DND-41 (cell line): ENCODE results near the gene POC1A.

Experiments used
- ATAC-seq: fragments of 200-7000 bp; cut with Tn5 transposase; 3 replicates; pipeline ENCODE4 v1.9.1; 2021; ENCODE audit warnings: low read depth; ENCODE audit not compliant: insufficient read depth
- DNase-seq: peaks from one replicate; pipeline ENCODE4 v3.0.0-alpha.2; 2020
- H2AFZ ChIP-seq: 2 replicates; pipeline ENCODE4 v1.6.0; 2012; ENCODE audit warnings: low read depth, low read length
- H3K27ac ChIP-seq: 2 replicates; pipeline ENCODE4 v1.5.1; 2012; ENCODE audit warnings: low read length, inconsistent platforms
- H3K27me3 ChIP-seq: fragments of 200-600 bp; sonication (generic); 2 replicates; pipeline ENCODE4 v1.6.0; 2012; ENCODE audit warnings: low read length, mild to moderate bottlenecking, inconsistent platforms; ENCODE audit not compliant: insufficient read depth, poor library complexity
- H3K36me3 ChIP-seq: 2 replicates; pipeline ENCODE4 v1.5.1; 2012; ENCODE audit warnings: low read length, inconsistent platforms; ENCODE audit not compliant: insufficient read depth
- H3K4me1 ChIP-seq: 2 replicates; pipeline ENCODE4 v1.5.1; 2012; ENCODE audit warnings: mild to moderate bottlenecking, low read length; ENCODE audit not compliant: insufficient read depth
- H3K4me2 ChIP-seq: 2 replicates; pipeline ENCODE4 v1.6.0; 2012; ENCODE audit warnings: mild to moderate bottlenecking, moderate library complexity, low read length, inconsistent platforms; ENCODE audit not compliant: insufficient read depth
- H3K4me3 ChIP-seq, 2 experiments: fragments of 200-600 bp in 1 of 2; shearing (Covaris generic) in 1 of 2; 2 replicates each; pipeline ENCODE4 v1.5.1; 2012 to 2016; ENCODE audit warnings: inconsistent platforms in 2 of 2, low read length in 2 of 2, mild to moderate bottlenecking in 2 of 2, low read depth in 1 of 2, moderate library complexity in 1 of 2
- H3K79me2 ChIP-seq: 2 replicates; pipeline ENCODE4 v1.6.0; 2012; ENCODE audit warnings: low read length, inconsistent platforms; ENCODE audit not compliant: insufficient read depth
- H3K9ac ChIP-seq: 2 replicates; pipeline ENCODE4 v1.6.0; 2012; ENCODE audit warnings: low read depth, mild to moderate bottlenecking, inconsistent platforms, low read length, moderate library complexity
- H3K9me3 ChIP-seq: 2 replicates; pipeline ENCODE4 v1.5.1; 2012; ENCODE audit warnings: low read length, moderate library complexity, mild to moderate bottlenecking, inconsistent platforms; ENCODE audit not compliant: insufficient read depth, severe bottlenecking
- H4K20me1 ChIP-seq: 2 replicates; pipeline ENCODE4 v1.6.0; 2012; ENCODE audit warnings: low read length; ENCODE audit not compliant: insufficient read depth
- EZH2 ChIP-seq: IDR thresholded peaks from 3 replicates; pipeline ENCODE4 v1.6.1; 2012; ENCODE audit warnings: borderline replicate concordance, low read depth, mild to moderate bottlenecking, moderate library complexity, low read length, inconsistent platforms; ENCODE audit not compliant: severe bottlenecking
- TF ChIP-seq, protein P1 (sequence below): IDR thresholded peaks from 2 replicates; pipeline ENCODE4 v1.5.1; 2012; ENCODE audit warnings: borderline replicate concordance, low read length, moderate library complexity, mild to moderate bottlenecking; ENCODE audit not compliant: poor library complexity, severe bottlenecking; ENCODE audit errors: extremely low read depth

The POC1A gene

DNA sequence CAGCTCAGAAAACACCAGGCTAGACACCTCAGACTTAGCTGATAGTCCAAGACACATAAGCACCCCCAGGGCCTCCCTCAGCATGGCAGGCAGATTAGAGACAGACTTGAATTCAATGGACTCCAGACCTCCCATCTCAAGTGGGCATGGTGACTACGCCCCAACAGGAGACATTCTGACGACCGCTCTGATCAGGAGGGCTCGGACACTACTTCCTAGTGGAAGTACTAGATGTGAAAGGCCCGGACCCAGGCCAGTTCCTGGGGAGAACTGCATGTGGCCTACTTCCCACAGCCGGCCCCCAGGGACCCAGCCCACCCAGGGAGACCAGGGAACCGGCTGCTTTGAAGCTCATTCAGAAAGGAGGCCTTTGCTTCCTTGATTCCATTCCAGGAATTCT lies 16.9 kb downstream of the POC1A start:
- TF ChIP-seq EZH2 = no peak
- TF ChIP-seq, protein P1, sequence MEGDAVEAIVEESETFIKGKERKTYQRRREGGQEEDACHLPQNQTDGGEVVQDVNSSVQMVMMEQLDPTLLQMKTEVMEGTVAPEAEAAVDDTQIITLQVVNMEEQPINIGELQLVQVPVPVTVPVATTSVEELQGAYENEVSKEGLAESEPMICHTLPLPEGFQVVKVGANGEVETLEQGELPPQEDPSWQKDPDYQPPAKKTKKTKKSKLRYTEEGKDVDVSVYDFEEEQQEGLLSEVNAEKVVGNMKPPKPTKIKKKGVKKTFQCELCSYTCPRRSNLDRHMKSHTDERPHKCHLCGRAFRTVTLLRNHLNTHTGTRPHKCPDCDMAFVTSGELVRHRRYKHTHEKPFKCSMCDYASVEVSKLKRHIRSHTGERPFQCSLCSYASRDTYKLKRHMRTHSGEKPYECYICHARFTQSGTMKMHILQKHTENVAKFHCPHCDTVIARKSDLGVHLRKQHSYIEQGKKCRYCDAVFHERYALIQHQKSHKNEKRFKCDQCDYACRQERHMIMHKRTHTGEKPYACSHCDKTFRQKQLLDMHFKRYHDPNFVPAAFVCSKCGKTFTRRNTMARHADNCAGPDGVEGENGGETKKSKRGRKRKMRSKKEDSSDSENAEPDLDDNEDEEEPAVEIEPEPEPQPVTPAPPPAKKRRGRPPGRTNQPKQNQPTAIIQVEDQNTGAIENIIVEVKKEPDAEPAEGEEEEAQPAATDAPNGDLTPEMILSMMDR = no peak
- Histone ChIP-seq H3K4me1 (no peaks in the 10 kb centered on the region), H3K4me3 (no peak overlapping the region), H3K27me3 (no peaks in the 10 kb centered on the region), H2AFZ (no peak overlapping the region), H4K20me1 (peaks cover 30% of the 10 kb centered on the region; the same call in 1 of the 2 replicates), H3K9ac (no peak overlapping the region), H3K4me2 (no peak overlapping the region), H3K36me3 (peaks cover 91% of the 10 kb centered on the region), H3K27ac (no peak overlapping the region), H3K9me3 (no peaks in the 10 kb centered on the region), H3K79me2 (peaks cover 10% of the 10 kb centered on the region; the same call in 1 of the 2 replicates)
- ATAC-seq (no peak), DNase-seq (no peak)

DNA sequence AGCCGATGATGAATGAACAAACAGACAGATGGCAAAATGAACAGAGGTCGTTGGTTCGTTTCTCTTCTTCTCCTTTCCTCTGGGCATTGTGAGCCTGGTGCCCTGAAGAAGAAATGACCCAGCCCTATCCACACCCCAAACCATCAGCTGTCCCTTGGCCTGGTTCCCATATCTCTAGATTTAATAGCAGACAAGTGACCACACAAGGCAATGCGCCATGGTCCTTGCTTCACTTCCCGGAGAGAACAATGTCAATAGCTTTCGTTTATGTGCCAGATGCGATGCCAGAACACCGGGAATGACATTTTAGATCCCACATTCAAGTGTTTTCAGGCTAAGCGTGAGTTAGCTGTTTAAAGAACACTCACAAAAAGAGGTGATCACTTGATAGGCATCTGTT lies 17.7 kb downstream of the POC1A start:
- H3K4me2 ChIP-seq = no peak overlapping the region
- H3K9ac ChIP-seq = no peak overlapping the region; the same call in 1 of the 2 replicates
- no peak overlapping the region for H3K27ac ChIP-seq
- H3K36me3 ChIP-seq = peaks cover 91% of the 10 kb centered on the region
- no peak for ATAC-seq
- no peak for DNase-seq
- H3K79me2 ChIP-seq = peaks cover 11% of the 10 kb centered on the region; the same call in 1 of the 2 replicates
- no peak overlapping the region for H2AFZ ChIP-seq
- H3K27me3 ChIP-seq = no peaks in the 10 kb centered on the region
- no peaks in the 10 kb centered on the region for H3K9me3 ChIP-seq
- H3K4me1 ChIP-seq = no peaks in the 10 kb centered on the region
- peaks cover 26% of the 10 kb centered on the region; the same call in 1 of the 2 replicates for H4K20me1 ChIP-seq
- TF ChIP-seq EZH2 = no peak
- TF ChIP-seq, protein P1 = no peak
- no peak overlapping the region for H3K4me3 ChIP-seq

- H3K4me2 ChIP-seq = no peak overlapping the region
- ATAC-seq = no peak
- H3K36me3 ChIP-seq = peaks cover 89% of the 10 kb centered on the region
- H3K4me3 ChIP-seq = no peak overlapping the region
- H2AFZ ChIP-seq = no peak overlapping the region
- H4K20me1 ChIP-seq = peaks cover 26% of the 10 kb centered on the region; the same call in 1 of the 2 replicates
- TF ChIP-seq, protein P1 = no peak
- TF ChIP-seq EZH2 = no peak
- no peak for DNase-seq
- no peaks in the 10 kb centered on the region for H3K9me3 ChIP-seq
- H3K79me2 ChIP-seq = peaks cover 15% of the 10 kb centered on the region; the same call in 1 of the 2 replicates
- H3K27me3 ChIP-seq = no peaks in the 10 kb centered on the region
- no peak overlapping the region for H3K9ac ChIP-seq
- H3K27ac ChIP-seq = no peak overlapping the region
- no peaks in the 10 kb centered on the region for H3K4me1 ChIP-seq
These were observed 18.9 kb downstream of the POC1A start for GRCh38 chr3:52135332-52135731.
